ENCODE data around the gene KAT14.

- TF ChIP-seq CTCF (conservative IDR thresholded peaks at IDR 0.05; ENCODE audit: low read depth, low read length) = no peak
- TF ChIP-seq EZH2 (IDR thresholded peaks at IDR 0.05; ENCODE audit: low read length, unreplicated experiment) = no peak
These were observed 43.5 kb upstream of the KAT14 start for GRCh38 chr20:18094191-18094590.
